Measurements from ENCODE around the gene DUSP22.

DUSP22 gene

DNA sequence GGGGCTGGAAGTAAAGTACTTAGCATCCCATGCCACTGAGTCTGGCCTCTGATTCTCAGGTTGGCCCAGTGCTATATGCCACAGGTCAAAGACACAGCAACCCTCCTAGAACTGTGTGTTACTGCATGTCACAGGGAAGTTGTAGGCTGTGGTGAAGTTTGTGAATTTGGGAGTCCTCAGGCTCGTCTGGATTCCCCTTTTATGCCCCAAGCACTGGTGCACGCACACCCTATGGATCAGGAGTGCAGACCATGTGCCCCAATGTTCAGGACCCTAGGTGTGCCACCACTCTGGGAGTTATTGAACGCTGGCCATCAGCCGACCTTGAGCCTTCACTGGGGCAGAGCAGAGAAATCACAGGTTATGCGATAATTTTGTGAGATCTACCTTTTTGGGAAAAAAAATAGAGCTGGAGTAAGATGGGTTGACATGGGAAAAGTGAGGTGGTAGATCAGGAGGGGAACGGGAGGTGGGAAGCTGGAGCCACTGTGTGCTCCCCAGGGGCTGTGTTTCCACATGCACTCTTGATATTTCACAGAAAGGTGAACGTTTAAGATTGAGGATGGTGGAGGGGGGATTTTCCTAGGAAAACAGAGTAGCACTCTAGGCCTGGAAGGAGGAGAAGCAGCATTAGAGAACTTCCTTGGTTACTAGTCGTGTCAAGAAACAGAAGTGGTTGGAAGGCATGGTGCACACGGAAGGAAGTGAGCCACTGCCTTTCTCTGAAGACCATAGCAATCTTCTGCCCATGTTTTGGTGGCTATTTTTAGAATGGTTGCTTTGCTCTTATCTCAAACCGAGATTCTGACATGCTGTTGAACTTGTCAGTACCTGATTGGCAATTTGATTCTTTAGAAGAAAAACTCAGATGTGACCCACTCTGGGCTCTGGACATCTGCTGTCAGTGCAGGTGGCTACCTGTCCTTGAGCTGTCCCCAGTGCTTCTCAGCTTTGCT, 44.1 kb downstream of the DUSP22 start:
- DNase-seq (ENCODE audit: low read depth in 1 of 2, low spot score in 1 of 2): no peak

DNA sequence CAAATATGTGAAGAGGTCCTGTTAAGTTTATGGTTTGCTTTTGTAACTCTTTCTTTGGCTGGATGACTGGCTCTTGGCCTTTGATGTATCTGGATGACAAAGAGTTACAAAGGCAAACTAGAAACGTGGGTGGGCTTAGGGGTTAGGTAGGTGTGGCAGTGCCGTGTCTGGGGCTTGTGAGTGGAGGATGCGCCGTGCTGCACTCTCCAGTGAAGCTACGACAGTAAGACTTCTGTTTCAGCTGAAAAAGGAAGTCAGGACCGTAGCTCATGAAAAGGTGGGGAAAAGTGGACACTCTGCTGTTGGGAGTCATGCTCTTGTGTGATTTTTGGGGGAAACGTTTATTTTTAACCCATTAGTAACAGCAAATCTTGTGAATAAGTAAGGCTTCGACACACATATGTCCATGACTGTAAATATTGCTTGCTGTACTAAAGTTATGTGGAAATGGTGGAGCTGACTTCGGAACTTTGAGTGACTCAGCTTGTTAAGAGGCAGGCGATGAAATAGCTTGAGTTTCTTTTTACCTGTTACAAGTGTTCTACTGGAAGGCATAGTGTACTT, 45.6 kb downstream of the DUSP22 start:
- no peak for DNase-seq (ENCODE audit: low read depth in 1 of 2, low spot score in 1 of 2)

GRCh38 chr6:338815-339262, 46.6 kb downstream of the DUSP22 start:
- DNase-seq (ENCODE audit: low read depth in 1 of 2, low spot score in 1 of 2): no peak

- no peak for DNase-seq (ENCODE audit: low read depth in 1 of 2, low spot score in 1 of 2)
Observed at GRCh38 chr6:339480-339879, 47.2 kb downstream of the DUSP22 start.

DNA sequence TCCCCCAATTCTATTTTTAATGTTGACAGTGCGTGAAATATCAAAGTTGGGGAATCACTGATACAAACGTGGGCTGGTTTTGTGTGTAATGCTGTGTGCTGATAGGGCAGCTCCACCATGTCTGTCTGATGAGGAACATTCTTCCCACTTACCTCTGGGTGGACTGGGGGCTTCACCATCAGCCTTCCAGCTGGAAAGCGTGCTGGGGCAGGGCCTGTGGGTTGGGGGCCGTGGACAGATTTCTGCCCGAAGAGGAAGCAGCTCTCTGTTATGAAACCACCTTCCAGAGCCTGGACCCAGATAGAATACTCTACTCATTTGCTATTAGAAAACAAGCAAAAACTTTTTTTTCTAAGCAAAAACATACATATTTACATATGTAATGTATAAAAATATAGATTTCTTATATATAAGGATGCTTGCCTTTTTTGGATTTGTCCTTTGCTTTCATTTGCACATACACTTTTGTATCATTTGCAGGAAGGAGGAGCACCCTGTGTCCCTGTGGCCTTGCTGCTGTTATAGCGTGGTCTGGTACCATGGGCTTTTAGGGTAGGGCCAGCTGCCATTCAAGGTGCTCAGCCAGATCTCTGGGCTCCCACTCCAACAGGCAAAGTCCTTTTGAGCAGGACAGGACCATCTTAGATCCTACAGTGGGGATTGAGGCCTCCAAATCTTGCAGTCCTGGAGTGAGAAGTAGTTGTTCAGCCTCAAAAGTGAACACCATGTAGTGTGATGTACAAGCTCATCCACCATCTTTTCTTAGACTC, 48.1 kb downstream of the DUSP22 start:
- DNase-seq (ENCODE audit: low read depth in 1 of 2, low spot score in 1 of 2): no peak

GRCh38 chr6:340991-341827, 48.9 kb downstream of the DUSP22 start:
- no peak for DNase-seq (ENCODE audit: low read depth in 1 of 2, low spot score in 1 of 2)

- DNase-seq (ENCODE audit: low read depth in 1 of 2, low spot score in 1 of 2): no peak
Observed at GRCh38 chr6:341914-342831, 49.9 kb downstream of the DUSP22 start.

- DNase-seq (ENCODE audit: low read depth in 1 of 2, low spot score in 1 of 2): no peak
Observed at GRCh38 chr6:342832-343179, 50.5 kb downstream of the DUSP22 start.

GRCh38 chr6:343226-343935, 51.1 kb downstream of the DUSP22 start:
- no peak for DNase-seq (ENCODE audit: low read depth in 1 of 2, low spot score in 1 of 2)

- DNase-seq (ENCODE audit: low read depth in 1 of 2, low spot score in 1 of 2): no peak
Observed at GRCh38 chr6:343960-344815, 51.9 kb downstream of the DUSP22 start.

GRCh38 chr6:344816-345340, 52.6 kb downstream of the DUSP22 start:
- DNase-seq (ENCODE audit: low read depth in 1 of 2, low spot score in 1 of 2): no peak

- no peak for DNase-seq (ENCODE audit: low read depth in 1 of 2, low spot score in 1 of 2)
Observed at GRCh38 chr6:345747-346385, 53.6 kb downstream of the DUSP22 start.

GRCh38 chr6:346386-347030, 54.2 kb downstream of the DUSP22 start:
- no peak for DNase-seq (ENCODE audit: low read depth in 1 of 2, low spot score in 1 of 2)

DNA sequence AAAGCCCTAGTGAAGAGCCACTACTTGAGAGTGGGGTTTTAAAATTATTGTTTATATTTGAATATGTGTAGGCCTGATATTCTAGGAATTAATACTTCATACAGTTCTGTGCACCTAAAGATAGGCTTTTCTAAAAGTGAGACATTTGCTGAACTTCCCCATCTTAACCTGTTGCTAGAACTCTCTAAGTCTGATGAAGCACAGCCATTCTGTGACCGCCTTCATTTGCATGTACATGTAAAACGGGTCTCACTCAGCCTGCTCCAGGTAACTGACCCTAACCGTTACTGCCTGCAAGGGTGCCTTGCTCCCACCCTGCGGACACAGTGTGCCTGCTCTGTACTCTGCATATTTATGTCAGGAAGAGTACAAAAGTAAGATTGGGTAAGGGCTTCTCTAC, 54.9 kb downstream of the DUSP22 start:
- no peak for DNase-seq (ENCODE audit: low read depth in 1 of 2, low spot score in 1 of 2)

GRCh38 chr6:347951-348859, 55.9 kb downstream of the DUSP22 start:
- DNase-seq (ENCODE audit: low read depth in 1 of 2, low spot score in 1 of 2): no peak

DNA sequence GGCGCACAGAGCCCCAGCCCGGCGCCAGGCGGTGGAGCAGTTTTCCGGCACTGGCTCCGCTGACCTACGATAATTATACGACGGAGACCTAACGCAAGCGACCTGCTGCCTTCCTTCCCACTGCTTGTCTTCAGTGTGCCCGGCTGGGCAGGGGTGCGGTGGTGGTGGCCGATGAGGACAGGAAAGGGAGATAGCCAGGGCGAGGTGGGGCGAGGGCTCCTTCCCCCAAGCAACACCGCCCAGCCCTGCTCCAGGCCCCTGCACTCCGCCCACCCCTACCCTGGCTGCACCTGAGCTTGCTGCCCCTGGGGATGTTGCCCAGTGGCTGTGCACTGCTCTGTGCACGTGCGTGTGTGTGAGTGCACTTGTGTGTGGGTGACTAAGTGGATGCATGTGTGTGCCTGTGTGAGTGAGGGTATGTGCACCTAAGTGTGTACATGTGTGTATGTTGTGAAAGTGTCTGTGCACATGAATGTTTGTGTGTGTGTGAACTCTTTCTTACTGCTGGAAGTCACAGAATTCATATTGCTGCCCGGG, 56.6 kb downstream of the DUSP22 start:
- DNase-seq (ENCODE audit: low read depth in 1 of 2, low spot score in 1 of 2): no peak
